ENCODE results near the gene PCDHB8. TPM values are rescaled to one million over a fixed set of nuclear protein-coding genes. Genes with fewer than 3 reads are reported as not detected.
"Not testable (repeated sequence)": the region's sequence is repeated elsewhere in the genome, so short reads cannot be mapped to it uniquely, and the experiment has no call there.

Gene PCDHB8
- polyA plus RNA-seq, 3 donors: not detected

DNA sequence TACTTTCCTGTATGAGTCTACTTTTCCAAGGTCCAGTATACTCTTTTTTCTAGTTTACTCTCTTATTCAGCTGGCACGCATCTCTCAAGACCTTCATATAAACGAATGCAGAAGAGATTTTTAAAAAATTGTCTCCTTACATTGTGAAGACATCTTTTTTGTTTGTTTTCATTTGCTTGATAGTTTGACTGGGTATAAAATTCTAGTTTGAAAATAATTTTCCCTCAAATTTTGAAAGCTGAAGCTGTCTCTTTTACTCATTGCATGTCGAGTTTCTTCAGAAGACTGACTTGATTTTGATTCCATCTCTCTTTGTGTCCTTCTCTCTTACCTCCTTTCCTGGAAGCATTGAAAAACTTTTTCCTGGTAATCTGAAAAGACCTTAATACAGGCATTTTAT is 18.8 kb downstream of the PCDHB8 start:
- intact Hi-C loops (cut with micrococcal nuclease): no loop called here
- Histone ChIP-seq H3K27me3 (ENCODE audit: control insufficient read depth in 2 of 2, insufficient read depth in 2 of 2, low read length in 2 of 2) (peaks cover 0 to 21% of the 10 kb centered on the region in 2 donors), H3K4me2 (replicated peaks; ENCODE audit: extremely low read depth, low read length, poor library complexity, severe bottlenecking) (no peak overlapping the region), H3K79me2 (ENCODE audit: insufficient read depth, low read length) (no peaks in the 10 kb centered on the region), H3K4me3 (replicated peaks in 1 of 3; ENCODE audit: low read depth in 2 of 3, low read length in 3 of 3) (no peak overlapping the region), H2AFZ (ENCODE audit: insufficient read depth, low read depth, low read length, poor library complexity, severe bottlenecking) (no peak overlapping the region), H3K9me3 (replicated peaks in 1 of 2; ENCODE audit: control insufficient read depth in 1 of 2, insufficient read depth in 1 of 2, low read length in 2 of 2) (peaks cover 23 to 49% of the 10 kb centered on the region in 2 donors), H3K4me1 (ENCODE audit: control insufficient read depth in 1 of 2, insufficient read depth in 2 of 2, low read length in 2 of 2) (no peaks in the 10 kb centered on the region), H3K9ac (ENCODE audit: insufficient read depth, low read length, poor library complexity, severe bottlenecking) (no peak overlapping the region), H4K20me1 (ENCODE audit: insufficient read depth, low read length) (no peaks in the 10 kb centered on the region), H3K36me3 (replicated peaks in 1 of 2; ENCODE audit: control insufficient read depth in 1 of 2, insufficient read depth in 2 of 2, low read length in 2 of 2) (no peaks in the 10 kb centered on the region), H3K27ac (ENCODE audit: low read depth in 1 of 2, low read length in 2 of 2) (no peak overlapping the region)
- no CpG with 5 or more reads among the region's 3 CpGs for WGBS (ENCODE audit: insufficient coverage)
- Mint-ChIP-seq H3K4me1 (no peaks in the 10 kb centered on the region), H3K4me3 (no peak overlapping the region), H3K36me3 (no peaks in the 10 kb centered on the region), H3K27ac (no peak overlapping the region), H3K9me3 (peaks cover 10 to 59% (median 46%) of the 10 kb centered on the region in 7 donors), H3K27me3 (ENCODE audit: low read depth in 3 of 3) (peaks cover 2 to 22% (median 21%) of the 10 kb centered on the region in 3 donors)
- no peak for DNase-seq
- TF ChIP-seq, protein P1, sequence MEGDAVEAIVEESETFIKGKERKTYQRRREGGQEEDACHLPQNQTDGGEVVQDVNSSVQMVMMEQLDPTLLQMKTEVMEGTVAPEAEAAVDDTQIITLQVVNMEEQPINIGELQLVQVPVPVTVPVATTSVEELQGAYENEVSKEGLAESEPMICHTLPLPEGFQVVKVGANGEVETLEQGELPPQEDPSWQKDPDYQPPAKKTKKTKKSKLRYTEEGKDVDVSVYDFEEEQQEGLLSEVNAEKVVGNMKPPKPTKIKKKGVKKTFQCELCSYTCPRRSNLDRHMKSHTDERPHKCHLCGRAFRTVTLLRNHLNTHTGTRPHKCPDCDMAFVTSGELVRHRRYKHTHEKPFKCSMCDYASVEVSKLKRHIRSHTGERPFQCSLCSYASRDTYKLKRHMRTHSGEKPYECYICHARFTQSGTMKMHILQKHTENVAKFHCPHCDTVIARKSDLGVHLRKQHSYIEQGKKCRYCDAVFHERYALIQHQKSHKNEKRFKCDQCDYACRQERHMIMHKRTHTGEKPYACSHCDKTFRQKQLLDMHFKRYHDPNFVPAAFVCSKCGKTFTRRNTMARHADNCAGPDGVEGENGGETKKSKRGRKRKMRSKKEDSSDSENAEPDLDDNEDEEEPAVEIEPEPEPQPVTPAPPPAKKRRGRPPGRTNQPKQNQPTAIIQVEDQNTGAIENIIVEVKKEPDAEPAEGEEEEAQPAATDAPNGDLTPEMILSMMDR (IDR thresholded peaks at IDR 0.05): no peak

DNA sequence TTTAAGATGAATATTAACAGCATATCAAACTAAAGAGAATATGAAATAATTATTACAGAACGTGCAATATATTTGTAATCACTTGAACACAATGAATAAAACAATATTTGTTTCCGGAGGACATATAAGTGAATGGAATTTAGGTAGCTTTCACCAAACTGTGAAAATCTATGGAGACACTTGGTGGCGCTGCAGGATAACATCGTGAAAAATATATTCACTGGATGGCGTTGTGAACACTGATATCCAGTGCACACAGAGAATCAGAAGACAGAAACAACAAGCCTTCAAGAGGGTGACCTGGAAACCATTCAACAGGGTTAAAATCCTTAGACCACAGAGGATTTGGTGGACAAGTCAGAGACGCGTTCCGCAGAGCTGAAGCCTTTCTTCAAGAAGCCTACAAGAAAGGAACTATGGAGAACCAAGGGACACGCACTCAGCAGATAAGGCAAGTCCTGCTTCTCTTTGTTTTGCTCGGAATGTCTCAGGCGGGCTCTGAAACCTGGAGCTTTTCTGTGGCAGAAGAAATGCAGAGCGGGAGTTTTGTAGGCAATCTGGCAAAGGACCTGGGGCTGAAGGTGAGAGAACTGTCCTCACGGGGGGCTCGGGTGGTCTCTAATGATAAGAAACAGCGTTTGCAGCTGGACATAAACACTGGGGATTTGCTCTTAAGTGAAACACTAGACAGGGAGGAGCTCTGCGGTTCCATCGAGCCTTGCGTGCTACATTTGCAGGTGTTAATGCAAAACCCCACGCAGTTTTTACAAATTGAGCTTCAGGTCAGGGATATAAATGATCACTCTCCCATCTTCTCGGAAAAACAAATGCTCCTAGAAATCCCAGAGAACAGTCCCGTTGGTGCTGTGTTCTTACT is 22.0 kb downstream of the PCDHB8 start, which contains the start of gene PCDHB11:
PCDHB11 (plus strand) TSS at position 269 of the 877 bp plus-strand sequence; CDS start at position 417, 148 bp downstream.
- no peak for DNase-seq
- WGBS (ENCODE audit: insufficient coverage): 45% methylated on average over 15 of the region's 21 CpGs
- Histone ChIP-seq H3K4me3 (replicated peaks in 1 of 3; ENCODE audit: low read depth in 2 of 3, low read length in 3 of 3) (no peak within 1 kb of the TSS), H3K4me2 (replicated peaks; ENCODE audit: extremely low read depth, low read length, poor library complexity, severe bottlenecking) (no peak within 1 kb of the TSS), H3K9ac (ENCODE audit: insufficient read depth, low read length, poor library complexity, severe bottlenecking) (no peak within 1 kb of the TSS), H3K4me1 (ENCODE audit: control insufficient read depth in 1 of 2, insufficient read depth in 2 of 2, low read length in 2 of 2) (no peaks in the 10 kb centered on the region), H3K36me3 (replicated peaks in 1 of 2; ENCODE audit: control insufficient read depth in 1 of 2, insufficient read depth in 2 of 2, low read length in 2 of 2) (no peaks in the 10 kb centered on the region), H4K20me1 (ENCODE audit: insufficient read depth, low read length) (no peaks in the 10 kb centered on the region), H2AFZ (ENCODE audit: insufficient read depth, low read depth, low read length, poor library complexity, severe bottlenecking) (no peak within 1 kb of the TSS), H3K79me2 (ENCODE audit: insufficient read depth, low read length) (no peaks in the 10 kb centered on the region), H3K9me3 (replicated peaks in 1 of 2; ENCODE audit: control insufficient read depth in 1 of 2, insufficient read depth in 1 of 2, low read length in 2 of 2) (peaks cover 35 to 48% of the 10 kb centered on the region in 2 donors), H3K27me3 (ENCODE audit: control insufficient read depth in 2 of 2, insufficient read depth in 2 of 2, low read length in 2 of 2) (peaks cover 0 to 11% of the 10 kb centered on the region in 2 donors), H3K27ac (ENCODE audit: low read depth in 1 of 2, low read length in 2 of 2) (no peak within 1 kb of the TSS)
- Mint-ChIP-seq H3K4me3 (no peak within 1 kb of the TSS), H3K4me1 (no peaks in the 10 kb centered on the region), H3K27me3 (ENCODE audit: low read depth in 3 of 3) (peaks cover 11 to 22% (median 21%) of the 10 kb centered on the region in 3 donors), H3K36me3 (no peaks in the 10 kb centered on the region), H3K27ac (no peak within 1 kb of the TSS), H3K9me3 (peaks cover 17 to 52% (median 42%) of the 10 kb centered on the region in 7 donors)
- TF ChIP-seq, protein P1 (IDR thresholded peaks at IDR 0.05): no peak
- intact Hi-C loops (cut with micrococcal nuclease): no loop called here

DNA sequence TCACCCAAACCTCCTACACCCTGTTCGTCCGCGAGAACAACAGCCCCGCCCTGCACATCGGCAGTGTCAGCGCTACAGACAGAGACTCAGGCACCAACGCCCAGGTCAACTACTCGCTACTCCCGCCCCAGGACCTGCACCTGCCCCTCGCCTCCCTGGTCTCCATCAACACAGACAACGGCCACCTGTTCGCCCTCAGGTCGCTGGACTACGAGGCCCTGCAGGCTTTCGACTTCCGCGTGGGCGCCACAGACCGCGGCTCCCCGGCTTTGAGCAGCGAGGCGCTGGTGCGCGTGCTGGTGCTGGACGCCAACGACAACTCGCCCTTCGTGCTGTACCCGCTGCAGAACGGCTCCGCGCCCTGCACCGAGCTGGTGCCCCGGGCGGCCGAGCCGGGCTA is 23.5 kb downstream of the PCDHB8 start:
- DNase-seq; H3K9ac ChIP-seq (ENCODE audit: insufficient read depth, low read length, poor library complexity, severe bottlenecking); H3K4me1 Mint-ChIP-seq; H2AFZ ChIP-seq (ENCODE audit: insufficient read depth, low read depth, low read length, poor library complexity, severe bottlenecking); H3K79me2 ChIP-seq (ENCODE audit: insufficient read depth, low read length); H3K4me3 ChIP-seq (replicated peaks in 1 of 3; ENCODE audit: low read depth in 2 of 3, low read length in 3 of 3); H3K36me3 ChIP-seq (replicated peaks in 1 of 2; ENCODE audit: control insufficient read depth in 1 of 2, insufficient read depth in 2 of 2, low read length in 2 of 2); H3K4me2 ChIP-seq (replicated peaks; ENCODE audit: extremely low read depth, low read length, poor library complexity, severe bottlenecking); H3K36me3 Mint-ChIP-seq; H3K27me3 ChIP-seq (ENCODE audit: control insufficient read depth in 2 of 2, insufficient read depth in 2 of 2, low read length in 2 of 2); H3K27ac ChIP-seq (ENCODE audit: low read depth in 1 of 2, low read length in 2 of 2); intact Hi-C loops (cut with micrococcal nuclease); H3K4me1 ChIP-seq (ENCODE audit: control insufficient read depth in 1 of 2, insufficient read depth in 2 of 2, low read length in 2 of 2); H3K27ac Mint-ChIP-seq; H4K20me1 ChIP-seq (ENCODE audit: insufficient read depth, low read length): not testable (repeated sequence)
- peaks cover 33 to 47% of the 10 kb centered on the region in 2 donors for H3K9me3 ChIP-seq (replicated peaks in 1 of 2; ENCODE audit: control insufficient read depth in 1 of 2, insufficient read depth in 1 of 2, low read length in 2 of 2)
- 26% methylated on average over 9 of the region's 38 CpGs for WGBS (ENCODE audit: insufficient coverage)
- peaks cover 19 to 54% (median 41%) of the 10 kb centered on the region in 7 donors for H3K9me3 Mint-ChIP-seq
- peaks cover 12 to 22% (median 20%) of the 10 kb centered on the region in 3 donors for H3K27me3 Mint-ChIP-seq (ENCODE audit: low read depth in 3 of 3)
- peak overlapping the region in 1 of 2 donors; percentile 13 for H3K4me3 Mint-ChIP-seq
